T-helper 1 cell treated with Interleukin-12 subunit alpha and Interleukin-12 subunit beta and Interleukin-4 antibody, amounts not matched to agents 30 μg/mL and 1 μg/mL, for 36 hours (primary cell): ENCODE results near the gene ZNF48.

Experiments used
- H3K27ac Mint-ChIP-seq: one replicate; pipeline ENCODE4 v1.8.0; 2021; ENCODE audit warnings: mild to moderate bottlenecking, mixed read lengths
- H3K27me3 Mint-ChIP-seq: one replicate; pipeline ENCODE4 v1.8.0; 2021; ENCODE audit warnings: low read depth, mixed read lengths
- H3K36me3 Mint-ChIP-seq: one replicate; pipeline ENCODE4 v1.8.0; 2021; ENCODE audit warnings: low read depth, mixed read lengths
- H3K4me1 Mint-ChIP-seq: one replicate; pipeline ENCODE4 v1.8.0; 2021; ENCODE audit warnings: low read depth, mixed read lengths
- H3K4me3 Mint-ChIP-seq: one replicate; pipeline ENCODE4 v1.8.0; 2021; ENCODE audit warnings: mild to moderate bottlenecking, moderate library complexity, mixed read lengths
- H3K9me3 Mint-ChIP-seq: one replicate; pipeline ENCODE4 v1.8.0; 2021; ENCODE audit warnings: mixed read lengths

Gene ZNF48

DNA sequence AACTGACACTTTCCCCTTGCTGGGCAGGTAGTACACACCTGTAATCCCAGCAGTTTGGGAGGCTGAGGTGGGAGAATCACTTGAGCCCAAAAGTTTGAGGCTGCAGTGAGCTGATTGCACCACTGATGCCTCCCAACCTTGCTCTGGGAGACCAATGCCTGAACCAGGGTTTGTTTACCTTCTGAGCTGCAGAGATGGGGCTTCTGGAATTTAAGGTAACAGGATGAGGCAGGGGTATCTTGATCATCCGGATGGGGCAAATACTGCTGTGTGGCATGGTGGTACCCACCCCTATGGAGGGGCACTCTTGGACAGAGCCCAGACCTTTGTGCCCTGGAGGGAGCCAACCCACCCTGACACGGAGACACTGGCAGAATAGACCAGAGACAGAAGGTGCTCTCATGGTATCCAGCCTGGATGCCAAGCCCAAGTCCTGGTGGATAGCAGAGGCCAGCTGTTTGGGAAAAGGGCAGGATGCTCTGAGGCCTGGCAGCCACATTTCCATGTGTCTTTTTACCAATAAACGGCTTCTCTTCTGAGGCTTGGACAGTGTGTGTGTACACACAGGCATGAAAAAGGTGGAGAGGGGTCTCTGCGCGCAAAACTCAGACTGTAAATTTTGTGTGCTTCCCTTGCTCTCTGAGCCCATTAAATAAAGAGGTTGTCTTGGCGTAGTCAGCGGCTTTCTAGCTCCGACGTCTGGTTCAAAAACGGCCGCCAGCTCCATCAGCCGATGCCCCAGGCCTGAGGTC is 4.4 kb downstream of the ZNF48 start:
- H3K9me3 Mint-ChIP-seq: no peaks in the 10 kb centered on the region
- H3K36me3 Mint-ChIP-seq: peaks cover 14% of the 10 kb centered on the region
- no peaks in the 10 kb centered on the region for H3K27me3 Mint-ChIP-seq
- peaks cover 32% of the 10 kb centered on the region for H3K4me1 Mint-ChIP-seq
- H3K4me3 Mint-ChIP-seq: peak overlapping the region; percentile 84
- peak overlapping the region; percentile 69 for H3K27ac Mint-ChIP-seq

DNA sequence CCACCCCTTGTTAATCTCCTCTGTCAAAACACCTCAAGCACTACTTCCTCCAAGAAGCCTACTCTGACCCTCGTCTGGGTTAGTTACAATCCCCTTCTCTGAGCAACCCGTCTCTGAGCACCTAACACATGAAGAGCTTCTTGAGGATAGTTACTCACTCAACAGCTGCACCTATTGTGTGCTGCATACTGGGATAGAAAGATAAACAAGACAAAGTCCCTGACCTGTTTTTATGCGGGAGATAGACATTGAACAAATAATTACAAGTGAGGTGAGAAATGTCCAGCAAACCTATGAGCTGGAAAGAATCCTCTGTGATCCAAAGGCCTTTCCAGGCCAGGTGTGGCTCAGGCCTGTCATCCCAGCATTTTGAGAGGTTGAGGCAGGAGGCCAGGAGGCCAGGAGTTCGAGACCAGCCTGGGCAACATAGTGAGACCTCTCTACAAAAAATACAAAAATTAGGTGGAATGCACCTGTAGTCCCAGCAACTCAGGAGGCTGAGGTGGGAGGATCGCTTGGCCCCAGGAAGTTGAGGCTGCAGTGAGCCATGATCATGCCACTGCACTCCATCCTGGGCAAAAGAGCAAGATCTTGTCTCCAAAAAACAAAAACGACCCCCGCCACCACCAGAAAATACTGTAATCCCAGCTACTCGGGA is 6.7 kb downstream of the ZNF48 start:
- Mint-ChIP-seq H3K4me3 (peak overlapping the region; percentile 84), H3K9me3 (no peaks in the 10 kb centered on the region), H3K4me1 (peaks cover 24% of the 10 kb centered on the region), H3K27ac (no peak overlapping the region), H3K27me3 (no peaks in the 10 kb centered on the region), H3K36me3 (peaks cover 9% of the 10 kb centered on the region)

GRCh38 chr16:30406795-30407101 is 11.5 kb downstream of the ZNF48 start:
- Mint-ChIP-seq H3K27ac (peak overlapping the region; percentile 93), H3K4me1 (peaks cover 22% of the 10 kb centered on the region), H3K4me3 (peak overlapping the region; percentile 98), H3K9me3 (no peaks in the 10 kb centered on the region), H3K27me3 (no peaks in the 10 kb centered on the region), H3K36me3 (no peaks in the 10 kb centered on the region)

- Mint-ChIP-seq H3K4me1 (peaks cover 26% of the 10 kb centered on the region), H3K27ac (peak within 1 kb of the TSS; percentile 93), H3K27me3 (no peaks in the 10 kb centered on the region), H3K36me3 (peaks cover 4% of the 10 kb centered on the region), H3K4me3 (peak within 1 kb of the TSS; percentile 98), H3K9me3 (no peaks in the 10 kb centered on the region)
Measured at GRCh38 chr16:30407102-30407803, 12.0 kb downstream of the ZNF48 start, which contains the start of gene ZNF771. Gene ZNF771, plus strand, starts transcription at chr16:30407606. Its CDS starts 448 bp downstream, at chr16:30408054.

GRCh38 chr16:30407804-30408534 is 12.7 kb downstream of the ZNF48 start:
- Mint-ChIP-seq H3K27ac (peak overlapping the region; percentile 77), H3K9me3 (no peaks in the 10 kb centered on the region), H3K36me3 (peaks cover 4% of the 10 kb centered on the region), H3K27me3 (no peaks in the 10 kb centered on the region), H3K4me1 (peaks cover 26% of the 10 kb centered on the region), H3K4me3 (peak overlapping the region; percentile 76)

GRCh38 chr16:30409125-30410060 is 14.2 kb downstream of the ZNF48 start:
- peaks cover 32% of the 10 kb centered on the region for H3K4me1 Mint-ChIP-seq
- H3K27me3 Mint-ChIP-seq: no peaks in the 10 kb centered on the region
- peaks cover 10% of the 10 kb centered on the region for H3K36me3 Mint-ChIP-seq
- H3K4me3 Mint-ChIP-seq: no peak overlapping the region
- no peaks in the 10 kb centered on the region for H3K9me3 Mint-ChIP-seq
- no peak overlapping the region for H3K27ac Mint-ChIP-seq

- Mint-ChIP-seq H3K4me3 (no peak overlapping the region), H3K27me3 (no peaks in the 10 kb centered on the region), H3K27ac (no peak overlapping the region), H3K9me3 (no peaks in the 10 kb centered on the region), H3K4me1 (peaks cover 38% of the 10 kb centered on the region), H3K36me3 (peaks cover 14% of the 10 kb centered on the region)
Measured at GRCh38 chr16:30413112-30413806, 18.0 kb downstream of the ZNF48 start.

GRCh38 chr16:30414159-30414558 is 18.9 kb downstream of the ZNF48 start:
- H3K4me1 Mint-ChIP-seq: peaks cover 38% of the 10 kb centered on the region
- peak overlapping the region; percentile 9 for H3K27ac Mint-ChIP-seq
- H3K36me3 Mint-ChIP-seq: peaks cover 14% of the 10 kb centered on the region
- H3K4me3 Mint-ChIP-seq: no peak overlapping the region
- no peaks in the 10 kb centered on the region for H3K27me3 Mint-ChIP-seq
- no peaks in the 10 kb centered on the region for H3K9me3 Mint-ChIP-seq

DNA sequence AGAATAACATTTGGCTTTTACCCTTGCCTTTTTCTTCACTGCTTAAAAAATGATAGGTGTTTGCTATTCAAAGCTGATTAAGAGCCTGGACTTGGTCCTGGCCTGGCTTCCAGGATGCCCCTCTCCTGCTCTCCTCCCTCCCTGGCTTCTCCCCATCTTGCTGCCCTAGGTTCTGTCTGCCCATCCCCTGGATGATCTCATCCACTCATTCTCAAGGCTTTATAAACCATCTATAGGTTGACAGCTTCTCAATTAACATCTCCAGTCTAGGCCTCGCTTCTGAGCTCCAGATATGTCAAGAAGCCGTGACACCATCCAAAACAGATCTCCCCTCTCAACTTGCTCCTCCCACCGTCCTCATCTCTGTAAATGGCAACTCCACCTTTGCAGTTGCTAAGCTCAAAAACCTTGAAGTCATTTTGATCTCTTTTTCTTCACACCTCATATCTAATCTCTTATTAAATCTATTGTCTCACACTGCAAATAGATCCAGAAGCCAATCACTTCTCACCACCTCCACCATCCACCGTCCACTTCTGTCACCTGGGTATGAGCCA is 20.9 kb downstream of the ZNF48 start:
- H3K4me1 Mint-ChIP-seq: peaks cover 32% of the 10 kb centered on the region
- peaks cover 24% of the 10 kb centered on the region for H3K36me3 Mint-ChIP-seq
- H3K9me3 Mint-ChIP-seq: no peaks in the 10 kb centered on the region
- H3K4me3 Mint-ChIP-seq: no peak overlapping the region
- no peaks in the 10 kb centered on the region for H3K27me3 Mint-ChIP-seq
- peak overlapping the region; percentile 24 for H3K27ac Mint-ChIP-seq

DNA sequence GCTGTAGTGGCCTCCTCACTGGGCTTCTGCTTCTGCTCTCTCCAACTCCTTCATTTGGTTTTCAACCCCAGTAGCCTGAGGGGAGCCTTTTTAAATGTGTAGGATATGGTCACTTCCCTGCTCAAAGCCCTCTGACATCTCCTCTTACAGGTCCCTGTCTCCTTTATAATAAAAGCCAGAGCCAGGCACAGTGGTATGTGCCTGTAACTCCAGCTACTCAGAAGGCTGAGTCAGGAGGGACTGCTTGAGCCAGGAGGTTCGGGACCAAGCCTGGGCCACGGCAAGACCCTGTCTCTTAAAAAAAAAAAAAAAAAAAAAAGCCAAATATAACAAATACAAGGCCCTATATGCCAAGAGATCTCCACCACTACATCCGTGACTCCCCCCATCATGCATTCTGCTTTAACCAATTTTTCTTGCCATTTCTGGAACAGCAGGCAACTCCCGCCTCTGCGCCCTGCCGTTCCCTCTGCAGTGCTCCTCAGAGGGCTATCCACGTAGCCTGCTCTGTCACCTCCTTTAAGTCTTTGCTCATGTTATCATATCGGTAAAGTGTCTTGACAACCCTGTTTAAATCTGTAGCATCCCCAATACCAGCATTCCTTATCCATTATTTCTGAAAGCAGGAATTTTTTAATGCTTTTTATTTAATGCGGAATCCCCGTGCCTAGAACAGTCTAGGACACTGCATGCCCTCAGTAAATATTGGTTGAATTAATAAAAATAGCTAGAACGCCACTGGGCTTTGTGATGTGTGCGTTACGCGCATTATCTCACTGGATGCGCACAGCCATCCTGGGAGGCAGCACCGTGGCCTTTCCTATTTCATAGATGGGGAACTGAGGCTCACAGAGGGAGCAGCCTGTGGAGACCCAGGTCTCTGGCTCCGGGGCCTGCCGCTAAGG is 21.7 kb downstream of the ZNF48 start:
- Mint-ChIP-seq H3K27ac (no peak overlapping the region), H3K4me3 (peak overlapping the region; percentile 2), H3K27me3 (no peaks in the 10 kb centered on the region), H3K36me3 (peaks cover 28% of the 10 kb centered on the region), H3K4me1 (peaks cover 33% of the 10 kb centered on the region), H3K9me3 (no peaks in the 10 kb centered on the region)

DNA sequence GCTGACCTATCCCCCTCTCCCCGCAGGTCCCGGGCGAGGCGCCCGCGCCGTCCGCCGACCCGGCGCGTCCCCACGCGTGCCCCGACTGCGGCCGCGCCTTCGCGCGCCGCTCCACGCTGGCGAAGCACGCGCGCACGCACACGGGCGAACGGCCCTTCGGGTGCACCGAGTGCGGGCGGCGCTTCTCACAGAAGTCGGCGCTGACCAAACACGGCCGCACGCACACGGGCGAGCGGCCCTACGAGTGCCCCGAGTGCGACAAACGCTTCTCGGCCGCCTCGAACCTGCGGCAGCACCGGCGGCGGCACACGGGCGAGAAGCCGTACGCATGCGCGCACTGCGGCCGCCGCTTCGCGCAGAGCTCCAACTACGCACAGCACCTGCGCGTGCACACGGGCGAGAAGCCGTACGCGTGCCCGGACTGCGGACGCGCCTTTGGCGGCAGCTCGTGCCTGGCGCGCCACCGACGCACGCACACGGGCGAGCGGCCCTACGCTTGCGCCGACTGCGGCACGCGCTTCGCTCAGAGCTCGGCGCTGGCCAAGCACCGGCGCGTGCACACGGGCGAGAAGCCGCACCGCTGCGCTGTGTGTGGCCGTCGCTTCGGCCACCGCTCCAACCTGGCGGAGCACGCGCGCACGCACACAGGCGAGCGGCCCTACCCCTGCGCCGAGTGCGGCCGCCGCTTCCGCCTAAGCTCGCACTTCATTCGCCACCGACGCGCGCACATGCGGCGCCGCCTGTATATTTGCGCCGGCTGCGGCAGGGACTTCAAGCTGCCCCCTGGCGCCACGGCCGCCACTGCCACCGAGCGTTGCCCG is 22.5 kb downstream of the ZNF48 start:
- Mint-ChIP-seq H3K4me3 (peak overlapping the region; percentile 53), H3K4me1 (peaks cover 30% of the 10 kb centered on the region), H3K9me3 (no peaks in the 10 kb centered on the region), H3K27me3 (no peaks in the 10 kb centered on the region), H3K36me3 (peaks cover 29% of the 10 kb centered on the region), H3K27ac (no peak overlapping the region)
